Smooth muscle cell of the brain vasculature (primary cell): ENCODE results near the gene UBL4A.
A peak's percentile ranks its signal among the peaks of the same experiment; 100 is the strongest.
"Not testable (repeated sequence)": the region's sequence is repeated elsewhere in the genome, so short reads cannot be mapped to it uniquely, and the experiment has no call there.

Experiments
- DNase-seq: peaks from one replicate; pipeline ENCODE4 v3.0.0-alpha.2; 2012; ENCODE audit warnings: low read depth, low spot score

Gene UBL4A

DNA sequence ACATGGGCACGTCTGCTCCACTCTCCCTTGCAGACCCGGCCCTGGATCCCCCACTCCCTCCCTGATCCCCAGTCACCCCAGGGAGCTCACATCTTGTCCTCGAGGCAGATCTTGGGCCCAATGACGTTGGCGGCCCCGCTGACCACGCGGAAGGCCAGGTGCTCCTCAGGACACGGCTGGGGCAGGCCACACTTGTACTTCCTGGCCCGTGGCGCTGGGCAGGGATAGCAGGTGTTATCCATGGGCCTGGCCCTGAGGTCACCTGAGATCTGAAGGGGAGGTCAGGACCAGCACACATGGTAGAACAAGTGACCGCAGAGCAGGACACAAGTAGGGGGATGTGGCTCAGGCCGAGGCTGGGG, 21.9 kb upstream of the UBL4A start:
- no peak for DNase-seq

DNA sequence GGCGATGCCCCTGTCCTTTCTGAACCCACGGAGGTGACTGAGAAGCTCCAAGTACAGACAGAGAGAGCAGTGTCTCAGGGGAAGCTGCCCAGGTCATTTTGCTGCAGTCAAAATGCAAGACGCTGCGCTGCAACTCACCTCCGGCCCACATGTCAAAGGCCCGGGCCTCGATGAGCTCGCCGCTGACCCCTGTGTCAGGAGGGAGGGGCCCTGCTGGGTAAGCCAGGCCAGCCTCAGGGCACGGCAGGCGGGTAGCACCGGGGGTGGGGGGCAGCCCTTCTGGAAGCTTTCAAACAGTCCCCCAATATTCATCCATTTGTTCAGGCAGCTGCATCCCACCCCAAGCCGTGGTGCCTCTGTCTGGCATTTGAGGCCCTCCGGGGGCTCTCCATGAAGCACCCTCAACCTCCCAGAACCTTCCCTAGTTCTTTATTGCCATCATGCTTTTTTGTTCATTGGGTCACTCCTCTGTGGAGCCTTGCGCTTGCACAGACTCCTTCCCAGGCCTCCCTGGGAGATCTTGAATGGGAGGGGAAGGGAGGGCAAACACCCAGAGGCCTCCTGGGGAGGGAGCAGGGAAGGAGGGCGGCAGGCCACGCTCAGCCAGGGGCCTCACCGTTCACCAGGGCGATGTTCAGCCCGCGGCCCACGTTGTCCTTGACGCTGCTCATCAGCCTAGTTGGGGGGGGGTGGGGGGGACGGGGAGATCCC, 21.4 kb upstream of the UBL4A start:
- no peak for DNase-seq

DNA sequence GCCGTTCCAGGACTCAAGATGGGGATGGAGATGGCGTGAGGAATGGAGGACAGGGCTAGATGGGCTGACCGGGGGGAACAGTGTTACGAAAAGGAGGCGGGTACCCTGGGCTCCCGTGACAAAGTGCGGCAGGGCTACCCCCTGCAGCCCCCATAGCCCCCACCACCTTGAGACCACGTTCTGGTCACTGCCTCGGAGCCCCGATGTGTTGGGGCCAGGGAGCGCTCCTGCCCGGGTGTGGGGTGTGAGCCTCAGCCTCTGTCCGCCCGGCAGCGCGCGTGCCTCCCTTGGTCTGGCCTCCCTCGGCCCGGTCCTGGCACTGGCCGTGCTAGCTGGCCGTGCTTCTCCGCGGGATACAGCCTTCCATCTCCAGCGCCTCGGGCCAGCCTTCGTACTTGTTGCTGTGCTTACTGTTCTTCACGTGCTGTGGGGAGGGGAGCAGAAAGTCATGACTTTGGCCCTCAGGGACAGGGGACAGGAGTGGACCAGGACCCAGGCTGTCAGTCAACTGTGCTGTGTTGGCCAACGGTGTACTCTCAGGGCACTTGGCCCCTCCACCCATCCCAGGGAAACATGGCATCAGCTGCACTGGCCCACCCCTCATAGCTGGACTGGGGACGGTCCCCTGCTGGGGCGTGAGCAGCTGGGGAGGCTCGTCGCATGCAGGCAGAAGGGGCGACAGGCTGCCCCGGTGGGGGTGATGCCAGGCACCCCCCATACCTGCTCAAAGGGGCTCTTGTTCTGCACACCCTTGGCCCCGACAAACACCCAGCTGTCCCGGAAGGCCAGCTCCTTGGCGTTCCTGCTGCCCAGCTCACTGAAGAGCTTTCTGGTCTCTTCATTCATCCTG, 20.3 kb upstream of the UBL4A start:
- DNase-seq: no peak

DNA sequence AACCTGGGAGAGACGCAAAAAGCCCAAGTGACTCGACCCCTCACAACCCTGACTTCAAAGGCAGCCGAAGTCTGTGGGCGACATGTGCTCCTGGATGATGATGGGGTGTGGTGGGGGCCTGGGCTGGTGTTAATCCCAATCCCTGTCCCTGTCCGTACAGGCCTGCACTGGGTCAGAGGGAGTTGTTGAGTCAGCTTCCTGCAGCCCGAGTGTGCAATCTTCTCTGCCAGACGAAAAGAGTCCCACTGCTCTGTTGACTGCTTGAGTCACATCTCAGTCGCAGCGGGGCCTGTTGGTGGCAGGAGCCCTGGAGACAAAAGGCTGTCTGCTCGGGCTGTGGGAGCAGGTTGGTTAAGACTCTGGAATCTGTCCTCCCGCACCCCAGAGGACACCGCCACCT, 19.3 kb upstream of the UBL4A start:
- DNase-seq: no peak

DNA sequence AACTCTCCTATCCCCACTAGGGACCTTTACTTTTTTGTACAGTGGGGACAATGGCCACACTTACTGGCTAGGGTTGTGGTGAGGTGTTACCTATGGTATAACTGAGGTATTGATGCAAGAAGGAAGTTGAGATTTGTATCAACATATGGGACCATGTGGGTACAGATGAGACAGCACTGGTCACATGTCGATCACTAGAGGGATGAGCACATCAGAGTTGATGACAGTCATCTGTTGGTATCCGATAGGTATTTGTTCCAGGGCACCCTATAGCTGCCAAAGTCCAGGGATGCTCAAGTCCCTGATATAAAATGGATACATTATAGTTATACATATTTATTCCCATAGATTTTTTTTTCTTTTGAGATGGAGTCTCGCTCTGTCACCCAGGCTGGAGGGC, 16.6 kb upstream of the UBL4A start:
- DNase-seq: no peak

DNA sequence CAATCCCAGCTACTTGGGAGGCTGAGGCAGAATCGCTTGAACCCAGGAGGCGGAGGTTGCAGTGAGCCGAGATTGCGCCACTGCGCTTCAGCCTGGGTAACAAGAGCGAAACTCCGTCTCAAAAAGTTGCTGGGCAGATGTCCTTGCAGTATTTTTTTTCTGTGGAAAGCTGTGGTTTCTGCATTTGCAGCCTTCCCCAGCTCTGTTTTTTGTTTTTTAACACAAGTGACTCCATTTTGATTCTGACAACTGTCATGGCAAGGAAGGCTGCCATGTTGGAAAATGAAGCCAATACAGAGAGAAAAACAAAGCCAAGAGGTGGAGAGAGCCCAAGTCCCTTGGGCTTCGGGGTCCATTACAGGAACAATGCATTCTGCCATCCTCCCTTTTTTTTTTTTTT, 15.7 kb upstream of the UBL4A start:
- no peak for DNase-seq

DNA sequence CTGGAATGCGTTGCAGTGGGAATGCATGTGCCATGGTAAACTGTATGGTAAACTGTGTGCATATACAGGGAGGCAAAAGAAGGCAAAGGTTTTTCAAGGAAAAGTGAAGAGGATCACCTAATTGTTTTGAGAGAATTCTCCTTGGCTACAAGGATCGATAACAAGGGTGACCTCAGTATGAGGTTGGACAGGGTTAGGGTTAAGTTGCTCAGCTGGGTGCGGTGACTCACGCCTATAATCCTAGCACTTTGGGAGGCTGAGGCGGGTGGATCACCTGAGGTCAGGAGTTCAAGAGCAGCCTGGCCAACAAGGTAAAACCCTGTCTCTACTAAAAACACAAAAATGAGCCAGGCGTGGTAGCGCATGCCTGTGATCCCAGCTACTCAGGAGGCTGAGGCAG, 15.0 kb upstream of the UBL4A start:
- DNase-seq: not testable (repeated sequence)

DNA sequence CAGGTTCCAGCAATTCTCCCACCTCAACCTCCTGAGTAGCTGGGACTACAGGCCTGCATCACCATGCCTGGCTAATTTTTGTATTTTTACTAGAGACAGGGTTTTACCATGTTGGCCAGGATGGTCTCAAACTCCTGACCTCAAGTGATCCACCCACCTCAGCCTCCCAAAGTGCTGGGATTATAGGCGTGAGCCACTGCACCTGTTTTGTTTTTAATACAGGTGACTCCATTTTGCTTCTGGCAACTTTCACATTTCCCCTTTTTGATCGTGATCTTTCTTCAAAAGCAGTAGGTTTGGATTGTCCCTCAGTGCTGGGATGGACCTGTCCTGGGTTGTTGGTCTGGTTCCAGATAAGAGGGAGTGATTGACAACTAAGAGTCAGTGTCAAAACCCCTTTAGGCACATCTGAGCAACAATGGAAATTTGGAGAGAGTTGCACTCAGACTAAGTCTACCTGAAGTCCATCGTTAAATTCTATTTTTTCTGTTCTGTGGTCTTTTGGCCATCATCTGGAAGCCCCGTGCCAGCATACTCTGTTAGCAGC, 10.2 kb upstream of the UBL4A start:
- not testable (repeated sequence) for DNase-seq

DNA sequence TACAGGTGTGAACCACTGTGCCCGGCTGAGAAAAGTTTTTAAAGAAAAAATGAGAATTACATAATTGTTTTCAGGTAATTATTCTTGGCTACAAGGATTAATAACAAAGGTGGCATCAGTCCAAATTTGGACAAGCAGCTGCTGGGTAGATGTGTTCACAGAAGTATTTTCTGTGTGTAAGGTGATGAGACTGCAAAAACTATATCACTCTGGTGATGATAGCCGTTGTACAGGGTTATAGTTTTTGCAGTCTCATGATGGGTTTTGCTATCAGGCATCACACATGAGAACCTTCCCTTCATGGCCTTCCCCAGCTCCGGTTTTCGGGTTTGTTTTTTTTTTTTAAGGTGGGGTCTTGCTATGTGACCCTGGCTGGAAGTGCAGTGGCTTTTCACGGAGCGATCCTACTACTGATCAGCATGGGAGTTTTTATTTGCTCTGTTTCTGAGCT, 9.1 kb upstream of the UBL4A start:
- no peak for DNase-seq

DNA sequence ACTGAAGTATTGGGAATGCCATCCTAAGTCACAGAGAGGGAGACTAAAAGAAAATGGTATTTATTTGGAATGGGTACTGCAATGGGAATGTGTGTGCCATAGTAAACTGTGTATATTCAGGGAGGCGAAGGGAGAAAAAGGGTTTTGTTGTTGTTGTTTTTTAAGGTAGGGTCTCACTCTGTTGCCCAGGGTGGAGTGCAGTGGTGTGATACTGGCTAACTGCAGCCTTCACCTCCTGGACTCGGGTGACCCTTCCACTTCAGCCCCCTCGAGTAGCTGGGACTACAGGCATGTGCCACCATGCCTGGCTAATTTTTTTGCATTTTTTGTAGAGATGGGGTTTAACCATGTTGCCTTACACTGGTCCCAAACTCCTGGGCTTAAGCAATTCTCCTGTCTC, 8.3 kb upstream of the UBL4A start:
- no peak for DNase-seq

DNA sequence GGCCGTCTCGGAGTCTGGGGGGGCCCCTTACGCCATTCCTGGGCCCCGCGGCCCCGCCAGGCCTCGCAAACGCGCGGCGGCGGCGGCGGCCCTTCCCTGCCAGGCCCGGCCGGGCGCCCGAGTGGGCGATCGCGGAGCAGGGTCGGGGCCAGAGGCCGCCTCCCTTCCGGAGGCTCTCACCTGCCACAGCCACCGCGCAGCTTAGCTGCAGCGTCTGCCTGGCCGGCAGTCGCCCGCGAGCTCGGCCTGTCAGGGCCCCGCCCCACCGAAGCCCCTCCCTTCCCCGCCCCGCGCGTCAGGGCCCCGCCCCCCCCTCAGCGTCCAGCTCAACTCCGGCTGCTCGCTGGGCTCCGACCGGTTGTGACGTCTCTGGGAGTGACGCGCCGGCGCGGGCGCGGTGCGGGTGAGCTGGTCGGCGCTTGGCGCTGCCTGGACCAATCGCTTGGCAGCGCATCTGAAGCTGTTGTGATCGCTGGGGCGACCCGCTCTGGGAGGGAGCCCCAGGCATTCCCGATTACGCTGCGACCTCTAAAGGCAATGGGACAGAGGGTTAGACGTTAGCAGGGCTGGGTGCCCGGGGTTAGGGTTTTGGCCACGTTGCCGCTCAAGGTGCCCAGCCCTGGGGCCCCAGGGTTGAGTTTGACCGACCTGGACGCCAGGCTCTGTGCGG, 4.1 kb upstream of the UBL4A start, which contains the start of gene SLC10A3:
SLC10A3 (minus strand) TSS at position 216 of the 670 bp plus-strand sequence. CDS start 1,689 bp downstream, outside the sequence.
- peak; percentile 72 for DNase-seq

DNA sequence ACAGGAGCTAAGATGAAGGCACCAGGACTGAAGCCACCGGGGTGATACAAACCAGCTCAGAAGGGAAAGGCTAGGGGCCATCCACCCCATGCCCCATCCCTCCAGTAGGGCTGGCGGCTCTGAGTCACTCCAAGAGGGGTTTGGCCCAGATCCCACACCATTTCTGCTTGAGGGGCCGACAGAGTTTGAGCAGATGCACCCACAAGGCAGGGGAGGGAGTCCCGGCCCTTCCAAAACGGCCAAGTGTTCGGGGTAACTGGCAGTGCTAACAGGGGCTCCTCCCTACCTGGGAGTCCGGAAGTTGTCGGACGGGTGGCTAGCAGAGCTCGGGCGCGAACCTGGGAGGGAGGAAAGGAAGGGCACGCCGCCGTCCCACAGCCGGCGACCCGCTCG, 3.6 kb upstream of the UBL4A start:
- no peak for DNase-seq

DNA sequence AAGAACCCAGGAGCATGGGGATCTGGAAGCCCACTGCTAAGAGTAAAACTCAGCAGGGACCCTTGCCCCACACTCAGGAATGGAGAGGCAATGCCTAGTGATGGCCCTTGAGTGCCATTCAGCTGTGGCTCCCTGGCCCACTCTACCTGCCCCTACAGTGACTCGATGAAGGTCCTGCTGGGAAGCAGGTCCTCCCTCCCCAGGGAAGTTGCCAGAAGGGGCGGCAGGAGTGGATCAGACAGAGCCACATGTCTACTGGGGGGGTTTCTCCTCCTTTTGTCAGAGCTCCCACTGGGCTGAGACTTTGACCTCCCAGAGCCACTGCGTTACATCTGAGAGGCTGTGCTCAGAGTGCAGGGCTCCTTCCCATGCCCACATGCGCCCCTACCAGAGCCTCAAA, 2.8 kb upstream of the UBL4A start:
- DNase-seq: no peak

DNA sequence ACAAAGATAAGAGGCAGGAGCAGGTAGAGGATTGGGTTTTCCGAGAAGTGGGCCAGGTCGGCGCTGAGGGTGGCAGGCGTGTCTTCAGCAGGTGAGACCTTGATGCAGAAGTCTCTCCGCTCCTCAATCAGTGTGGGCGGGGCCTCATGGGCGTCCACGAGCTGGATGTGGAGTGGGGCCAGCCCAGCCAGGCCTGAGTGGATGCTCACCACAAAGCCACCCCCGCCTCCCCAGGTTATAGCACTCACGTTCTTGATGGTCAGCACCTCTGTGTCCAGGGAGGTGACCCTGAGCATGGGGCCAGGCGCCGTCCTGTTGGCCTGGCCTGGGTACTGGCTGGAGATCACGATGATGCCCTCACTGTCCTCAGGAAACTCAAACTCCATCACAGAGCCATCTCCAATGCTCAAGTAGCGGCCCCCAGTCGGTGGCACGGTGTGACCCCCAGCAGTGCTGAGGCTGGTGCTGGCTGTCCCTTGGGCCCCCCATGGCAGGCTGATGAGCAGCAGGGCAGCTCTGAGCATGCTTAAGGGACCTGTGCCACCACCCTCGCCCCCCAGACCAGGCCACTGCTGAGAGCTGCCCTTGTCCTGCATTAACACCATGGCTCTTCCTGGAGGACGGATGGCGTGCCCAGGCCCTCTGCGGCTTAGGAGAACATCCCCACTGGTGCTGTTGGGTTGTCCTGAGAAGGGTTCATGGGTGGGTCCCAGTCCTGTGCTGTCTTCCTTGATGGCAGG, 2.1 kb upstream of the UBL4A start:
- no peak for DNase-seq

DNA sequence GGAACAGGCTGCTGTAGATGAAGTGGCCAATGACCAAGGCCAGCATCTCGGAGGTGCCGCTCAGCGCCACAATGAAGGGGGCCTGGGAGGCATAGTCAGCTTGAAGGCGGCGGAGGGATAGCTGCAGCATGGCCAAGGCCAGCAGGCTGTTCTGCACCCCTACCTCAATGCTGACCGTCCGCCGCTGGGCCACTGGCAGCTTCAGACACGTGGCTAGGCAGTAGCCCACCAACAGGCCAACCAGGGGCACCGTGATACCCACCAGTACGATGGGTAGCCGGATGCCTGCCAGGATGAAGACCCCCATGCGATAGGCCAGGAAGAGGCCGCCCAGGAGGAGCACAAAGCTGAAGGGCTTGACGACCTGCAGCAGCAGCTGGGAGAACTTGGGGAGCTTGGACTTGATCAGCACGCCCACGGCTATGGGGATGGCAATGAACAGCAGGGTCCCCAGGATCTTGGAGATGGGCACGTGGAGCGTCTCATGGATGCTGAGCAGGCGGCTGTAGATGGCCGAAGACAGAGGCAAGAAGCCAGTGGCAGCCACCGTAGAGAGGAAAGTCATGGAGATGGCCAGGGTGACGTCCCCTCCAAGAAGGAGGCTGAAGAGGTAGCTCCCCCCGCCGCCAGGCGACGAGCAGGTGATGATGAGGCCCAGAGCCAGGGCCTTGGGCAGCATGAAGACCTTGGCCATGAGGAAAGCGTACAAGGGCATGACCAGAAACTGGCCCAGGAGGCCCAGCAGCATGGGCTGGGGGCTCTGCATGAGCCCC, 1.3 kb upstream of the UBL4A start:
- DNase-seq: no peak

DNA sequence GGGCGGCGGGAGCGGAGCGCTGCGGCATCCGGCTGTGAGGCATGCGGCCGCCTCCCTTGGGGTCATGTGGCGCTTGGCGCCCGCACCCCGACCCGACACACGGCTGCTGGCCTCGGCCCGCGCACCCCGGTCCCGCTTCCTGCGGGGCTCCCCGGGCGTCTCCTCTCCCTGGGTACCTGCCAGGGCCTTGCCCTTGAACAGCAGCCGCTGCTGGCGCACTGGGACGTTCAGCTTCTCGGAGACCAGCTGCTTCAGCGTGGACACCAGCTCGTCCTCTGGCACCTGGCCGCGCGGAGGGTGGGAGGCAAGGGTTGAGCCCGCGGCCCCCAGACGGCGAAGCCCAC, 391 bp downstream of the UBL4A start:
- DNase-seq: no peak

DNA sequence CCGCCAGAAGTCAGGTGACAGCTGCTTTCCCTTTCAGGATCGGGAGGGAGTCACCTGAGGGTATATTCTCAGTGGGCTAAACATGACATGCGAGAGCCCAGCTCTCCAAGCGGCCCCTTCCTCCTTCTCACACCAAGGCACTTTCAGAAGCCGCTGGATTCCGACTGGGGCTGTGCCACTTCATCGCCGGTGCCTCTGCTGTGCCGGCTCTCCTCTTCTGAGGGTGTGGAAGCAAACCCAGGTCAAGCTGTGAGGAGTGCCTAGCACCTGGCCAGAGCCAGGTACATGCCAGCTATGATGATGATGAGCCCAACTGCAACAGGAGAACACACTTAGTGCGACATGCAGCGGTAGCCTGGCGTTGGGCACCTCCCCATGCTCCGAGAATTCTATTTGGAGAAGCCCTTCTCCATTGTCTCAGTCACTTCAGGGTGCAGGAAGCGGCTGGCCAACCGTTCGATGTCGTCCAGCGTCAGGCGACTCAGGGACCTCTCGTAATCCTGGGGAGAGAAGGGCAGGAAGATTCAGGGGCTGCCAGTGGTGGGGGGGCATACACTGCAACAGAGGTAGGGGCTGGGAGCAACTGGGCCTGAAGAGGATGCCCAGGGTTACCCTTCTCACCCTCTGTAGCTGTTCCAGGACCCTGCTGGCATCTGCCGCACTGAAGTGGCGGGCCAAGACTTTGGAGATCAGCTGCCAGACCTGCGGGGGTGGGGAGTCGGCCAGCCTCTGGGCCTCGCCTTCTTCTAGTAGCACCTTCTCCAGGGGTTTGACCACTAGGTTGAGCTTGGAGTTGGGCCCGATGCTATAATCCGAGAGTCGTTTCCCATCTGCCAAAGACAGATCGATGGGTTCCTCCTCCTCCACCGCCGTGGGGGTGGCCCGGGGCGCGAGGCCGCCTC, 1.0 kb downstream of the UBL4A start:
- DNase-seq: no peak

DNA sequence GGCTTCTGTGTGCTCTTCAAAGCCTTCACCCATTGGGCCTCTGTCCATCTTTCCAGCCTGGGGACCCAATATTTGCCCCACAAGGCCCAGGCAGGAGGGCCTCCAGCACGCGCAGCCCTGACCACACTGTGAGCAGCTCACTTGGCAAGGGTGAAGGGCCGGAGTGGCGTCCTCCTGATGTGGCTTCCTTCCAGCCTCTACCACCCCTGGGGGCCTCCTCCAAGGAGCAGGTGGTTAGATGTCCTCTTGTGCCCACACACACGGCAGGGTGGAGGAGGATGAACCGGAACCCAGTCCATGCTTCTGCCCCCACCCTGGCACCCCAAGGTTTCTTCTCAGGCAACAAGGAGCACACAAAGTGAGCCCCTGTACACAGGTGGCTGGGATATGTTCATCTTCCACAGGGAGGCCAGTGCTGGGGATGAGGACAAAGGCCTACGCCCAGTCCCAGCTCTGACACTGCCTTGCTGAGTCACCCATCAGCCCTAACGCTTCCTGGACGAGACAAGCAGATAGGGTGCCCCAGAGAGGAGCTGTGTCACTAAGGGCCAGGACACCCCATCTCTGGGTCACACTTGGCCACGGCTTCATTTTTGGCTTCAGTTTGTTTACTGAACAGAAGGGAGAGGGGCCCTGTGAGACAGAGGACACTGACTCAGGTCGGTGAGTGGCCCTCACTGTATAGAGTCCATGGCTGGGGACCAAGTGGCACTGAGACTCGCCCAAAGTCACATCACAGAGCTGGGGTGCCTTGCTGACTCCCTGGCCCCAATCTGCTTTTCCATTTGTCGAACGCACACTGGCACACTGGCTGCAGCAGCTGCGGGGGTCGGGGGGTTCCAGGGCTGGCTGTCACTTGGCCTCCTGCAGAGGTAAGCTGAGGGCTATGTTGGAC, 1.9 kb downstream of the UBL4A start:
- no peak for DNase-seq

DNA sequence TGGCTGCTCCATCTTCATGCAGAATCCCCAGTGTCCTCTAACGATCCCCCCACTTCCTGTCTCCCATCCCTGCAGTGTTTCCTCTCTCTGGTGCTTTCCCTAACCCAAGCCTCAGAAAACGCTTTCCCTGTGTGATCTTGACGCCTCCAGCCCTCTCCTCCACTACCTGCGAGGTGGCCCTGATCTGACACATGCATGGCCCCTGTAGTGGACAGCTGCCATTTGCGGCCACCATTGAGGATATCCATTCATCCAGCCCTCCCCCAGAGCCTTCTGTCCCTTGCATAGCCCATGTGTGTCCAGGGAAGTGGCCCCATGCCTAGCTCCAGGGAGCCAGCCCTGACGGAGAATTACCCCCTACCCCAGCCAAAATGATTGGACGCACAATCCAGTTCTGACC, 3.1 kb downstream of the UBL4A start:
- no peak for DNase-seq
